SW 1271 (cell line): Measurements from ENCODE around the gene GGA1.

Experiments used
- DNase-seq, 2 experiments: peaks; one replicate each; lab custom pipeline; 2025; lab: John Stamatoyannopoulos, UW

GGA1 gene

GRCh38 chr22:37630839-37631435 is 22.3 kb downstream of the GGA1 start:
- DNase-seq: no peak

- DNase-seq: no peak
These were observed 23.0 kb downstream of the GGA1 start for GRCh38 chr22:37631448-37632173.

- no peak for DNase-seq
These were observed 23.8 kb downstream of the GGA1 start for GRCh38 chr22:37632174-37633088.

- DNase-seq: peak in 1 of 2 experiments; percentile 34
These were observed 24.5 kb downstream of the GGA1 start for GRCh38 chr22:37633089-37633624.

GRCh38 chr22:37633625-37634416 is 25.2 kb downstream of the GGA1 start:
- peak in 1 of 2 experiments; percentile 34 for DNase-seq

- no peak for DNase-seq
These were observed 25.8 kb downstream of the GGA1 start for GRCh38 chr22:37634417-37634924.

- no peak for DNase-seq
These were observed 26.5 kb downstream of the GGA1 start for GRCh38 chr22:37635157-37635556.

- no peak for DNase-seq
These were observed 27.7 kb downstream of the GGA1 start for GRCh38 chr22:37636186-37636948.

GRCh38 chr22:37636949-37637273 is 28.3 kb downstream of the GGA1 start:
- no peak for DNase-seq

GRCh38 chr22:37638391-37639069 is 29.9 kb downstream of the GGA1 start:
- DNase-seq: no peak

GRCh38 chr22:37639070-37639760 is 30.6 kb downstream of the GGA1 start, which contains the start of gene SH3BP1:
Gene SH3BP1, plus strand, starts transcription at chr22:37639669. Its CDS starts 119 bp downstream, at chr22:37639788.
- no peak for DNase-seq

GRCh38 chr22:37639771-37640590 is 31.3 kb downstream of the GGA1 start:
- DNase-seq: no peak

- no peak for DNase-seq
These were observed 32.2 kb downstream of the GGA1 start for GRCh38 chr22:37640591-37641560.

GRCh38 chr22:37641561-37641949 is 32.9 kb downstream of the GGA1 start:
- no peak for DNase-seq

- peak in 1 of 2 experiments; percentile 36 for DNase-seq
These were observed 34.7 kb downstream of the GGA1 start for GRCh38 chr22:37643225-37643847.

GRCh38 chr22:37647317-37647716 is 38.7 kb downstream of the GGA1 start:
- no peak for DNase-seq

GRCh38 chr22:37647928-37648327 is 39.3 kb downstream of the GGA1 start:
- DNase-seq: no peak
